Panc1 (cell line): ENCODE results near the gene MEOX2.

Experiments
- POLR2AphosphoS5 ChIP-seq: IDR thresholded peaks from 2 replicates; pipeline ENCODE4 v1.6.1; 2012; ENCODE audit warnings: mild to moderate bottlenecking, low read depth, low read length, moderate library complexity
- SIN3A ChIP-seq: IDR thresholded peaks from 2 replicates; pipeline ENCODE4 v1.6.1; 2012; ENCODE audit warnings: low read depth, mild to moderate bottlenecking, low read length, moderate library complexity, borderline replicate concordance; ENCODE audit not compliant: insufficient read depth
- TF ChIP-seq, protein P1 (sequence below): fragments of 450-650 bp; IDR thresholded peaks from 2 replicates; pipeline ENCODE4 v1.5.1; 2017; ENCODE audit warnings: mild to moderate bottlenecking

DNA sequence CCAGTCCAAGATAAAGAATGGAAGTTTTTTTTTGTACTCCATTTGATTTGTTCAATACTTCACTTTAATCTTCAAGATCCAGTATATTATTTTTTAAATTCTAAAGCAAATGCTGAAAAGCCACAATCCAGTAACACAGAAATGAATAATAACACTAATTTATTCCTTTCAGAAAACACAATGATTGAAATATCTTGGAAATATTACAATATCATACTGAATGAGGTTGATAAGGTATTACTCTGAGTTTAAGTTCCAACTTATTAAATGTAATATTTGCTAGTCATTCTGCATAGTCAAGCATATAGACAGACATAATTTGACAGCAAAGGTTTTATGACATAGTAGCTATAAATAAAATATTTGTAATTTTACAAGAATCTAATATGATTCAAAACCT, 4.4 kb downstream of the MEOX2 start:
- TF ChIP-seq, protein P1, sequence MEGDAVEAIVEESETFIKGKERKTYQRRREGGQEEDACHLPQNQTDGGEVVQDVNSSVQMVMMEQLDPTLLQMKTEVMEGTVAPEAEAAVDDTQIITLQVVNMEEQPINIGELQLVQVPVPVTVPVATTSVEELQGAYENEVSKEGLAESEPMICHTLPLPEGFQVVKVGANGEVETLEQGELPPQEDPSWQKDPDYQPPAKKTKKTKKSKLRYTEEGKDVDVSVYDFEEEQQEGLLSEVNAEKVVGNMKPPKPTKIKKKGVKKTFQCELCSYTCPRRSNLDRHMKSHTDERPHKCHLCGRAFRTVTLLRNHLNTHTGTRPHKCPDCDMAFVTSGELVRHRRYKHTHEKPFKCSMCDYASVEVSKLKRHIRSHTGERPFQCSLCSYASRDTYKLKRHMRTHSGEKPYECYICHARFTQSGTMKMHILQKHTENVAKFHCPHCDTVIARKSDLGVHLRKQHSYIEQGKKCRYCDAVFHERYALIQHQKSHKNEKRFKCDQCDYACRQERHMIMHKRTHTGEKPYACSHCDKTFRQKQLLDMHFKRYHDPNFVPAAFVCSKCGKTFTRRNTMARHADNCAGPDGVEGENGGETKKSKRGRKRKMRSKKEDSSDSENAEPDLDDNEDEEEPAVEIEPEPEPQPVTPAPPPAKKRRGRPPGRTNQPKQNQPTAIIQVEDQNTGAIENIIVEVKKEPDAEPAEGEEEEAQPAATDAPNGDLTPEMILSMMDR, result no peak
- no peak for TF ChIP-seq POLR2AphosphoS5
- no peak for TF ChIP-seq SIN3A
